ENCODE results near the gene SPIN1.

GRCh38 chr9:88462191-88462590 is 73.9 kb downstream of the SPIN1 start:
- TF ChIP-seq, protein P1, sequence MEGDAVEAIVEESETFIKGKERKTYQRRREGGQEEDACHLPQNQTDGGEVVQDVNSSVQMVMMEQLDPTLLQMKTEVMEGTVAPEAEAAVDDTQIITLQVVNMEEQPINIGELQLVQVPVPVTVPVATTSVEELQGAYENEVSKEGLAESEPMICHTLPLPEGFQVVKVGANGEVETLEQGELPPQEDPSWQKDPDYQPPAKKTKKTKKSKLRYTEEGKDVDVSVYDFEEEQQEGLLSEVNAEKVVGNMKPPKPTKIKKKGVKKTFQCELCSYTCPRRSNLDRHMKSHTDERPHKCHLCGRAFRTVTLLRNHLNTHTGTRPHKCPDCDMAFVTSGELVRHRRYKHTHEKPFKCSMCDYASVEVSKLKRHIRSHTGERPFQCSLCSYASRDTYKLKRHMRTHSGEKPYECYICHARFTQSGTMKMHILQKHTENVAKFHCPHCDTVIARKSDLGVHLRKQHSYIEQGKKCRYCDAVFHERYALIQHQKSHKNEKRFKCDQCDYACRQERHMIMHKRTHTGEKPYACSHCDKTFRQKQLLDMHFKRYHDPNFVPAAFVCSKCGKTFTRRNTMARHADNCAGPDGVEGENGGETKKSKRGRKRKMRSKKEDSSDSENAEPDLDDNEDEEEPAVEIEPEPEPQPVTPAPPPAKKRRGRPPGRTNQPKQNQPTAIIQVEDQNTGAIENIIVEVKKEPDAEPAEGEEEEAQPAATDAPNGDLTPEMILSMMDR (IDR thresholded peaks at IDR 0.05): no peak
- TF ChIP-seq POLR2A (IDR thresholded peaks at IDR 0.05): no peak
